Hepatocyte (in vitro differentiated cells): ENCODE measurements around the gene SLMAP. TPM values are rescaled to one million over a fixed set of nuclear protein-coding genes. Genes with fewer than 3 reads are reported as not detected.

Experiments used
- DNase-seq: peaks from one replicate; pipeline ENCODE4 v3.0.0-alpha.2; 2016; ENCODE audit warnings: low spot score
- H2AFZ ChIP-seq: fragments of 200-600 bp; sonication (generic); 2 replicates; pipeline ENCODE4 v1.6.0; 2016; ENCODE audit warnings: antibody characterized with exemption, mild to moderate bottlenecking
- H3K27ac ChIP-seq: fragments of 200-600 bp; sonication (generic); 2 replicates; pipeline ENCODE4 v1.5.1; 2016; ENCODE audit warnings: mild to moderate bottlenecking
- H3K27me3 ChIP-seq: fragments of 200-600 bp; sonication (generic); 2 replicates; pipeline ENCODE4 v1.6.1; 2016
- H3K36me3 ChIP-seq: fragments of 200-600 bp; sonication (generic); replicated peaks from 2 replicates; pipeline ENCODE4 v1.5.1; 2016; ENCODE audit warnings: low read depth; ENCODE audit not compliant: insufficient read depth
- H3K4me1 ChIP-seq: fragments of 200-600 bp; sonication (generic); 2 replicates; pipeline ENCODE4 v1.5.1; 2016; ENCODE audit warnings: mild to moderate bottlenecking, moderate library complexity; ENCODE audit not compliant: insufficient read depth
- H3K4me2 ChIP-seq: fragments of 200-600 bp; sonication (generic); 2 replicates; pipeline ENCODE4 v1.6.0; 2016
- H3K4me3 ChIP-seq: fragments of 200-600 bp; sonication (generic); 2 replicates; pipeline ENCODE4 v1.5.1; 2016; ENCODE audit warnings: mild to moderate bottlenecking
- H3K79me2 ChIP-seq: fragments of 200-600 bp; sonication (generic); 2 replicates; pipeline ENCODE4 v1.6.0; 2017; ENCODE audit warnings: mild to moderate bottlenecking
- H3K9me2 ChIP-seq: fragments of 200-600 bp; sonication (generic); replicated peaks from 2 replicates; pipeline ENCODE4 v1.6.0; 2017; ENCODE audit warnings: mild to moderate bottlenecking; ENCODE audit not compliant: insufficient read depth
- H3K9me3 ChIP-seq: fragments of 200-600 bp; sonication (generic); 2 replicates; pipeline ENCODE4 v1.5.1; 2016; ENCODE audit warnings: low read depth, mild to moderate bottlenecking
- H4K20me1 ChIP-seq: fragments of 200-600 bp; sonication (generic); 2 replicates; pipeline ENCODE4 v1.6.0; 2016; ENCODE audit warnings: mild to moderate bottlenecking; ENCODE audit not compliant: insufficient read depth, poor library complexity, severe bottlenecking
- CTCF ChIP-seq: fragments of 200-600 bp; sonication (generic); IDR thresholded peaks from 2 replicates; pipeline ENCODE4 v1.5.1; 2016; ENCODE audit warnings: antibody characterized with exemption, mild to moderate bottlenecking; ENCODE audit not compliant: poor library complexity
- EZH2 ChIP-seq: fragments of 200-600 bp; sonication (generic); IDR thresholded peaks from 2 replicates; pipeline ENCODE4 v1.6.1; 2016; ENCODE audit warnings: antibody characterized with exemption, mild to moderate bottlenecking, borderline replicate concordance
- EZH2phosphoT487 ChIP-seq: fragments of 200-600 bp; sonication (generic); IDR thresholded peaks from one replicate; pipeline ENCODE4 v1.6.1; 2018; ENCODE audit warnings: antibody characterized with exemption, mild to moderate bottlenecking, low read depth, moderate library complexity; ENCODE audit not compliant: unreplicated experiment, severe bottlenecking
- WGBS: methylation state at CpG from one replicate; pipeline ENCODE4 v1.1.6; 2016; ENCODE audit warnings: low lambda C conversion rate; ENCODE audit errors: missing lambda C conversion rate; 5-methylcytosine and 5-hydroxymethylcytosine counted together
- polyA plus RNA-seq: library from polyadenylated mRNA; unstranded; fragments of >200 nt; fragmentation: Nextera tagmentation; extraction: Ambion mirVana; gene quantifications from 2 replicates; pipeline ENCODE4 v1.2.1, GENCODE V29; 2016
- total RNA-seq: library from RNA; depleted of rRNA; stranded (reverse); fragments of >200 nt; gene quantifications from 2 replicates; pipeline ENCODE4 v1.2.3, GENCODE V29; 2014

Gene SLMAP
- total and polyA plus RNA-seq, 2 experiments from 2014 or later = 22.8 to 46.0 TPM

- TF ChIP-seq EZH2 (no peak), CTCF (no peak), EZH2phosphoT487 (no peak)
- 94% methylated on average over 2 of the region's 2 CpGs for WGBS
- no peaks in the 10 kb centered on the region for H3K36me3 ChIP-seq
- peaks cover 18% of the 10 kb centered on the region for H4K20me1 ChIP-seq
- H3K4me1 ChIP-seq = peaks cover 13% of the 10 kb centered on the region
- no peaks in the 10 kb centered on the region for H3K27me3 ChIP-seq
- no peak for DNase-seq
- H3K27ac ChIP-seq = no peak overlapping the region
- H2AFZ ChIP-seq = no peak overlapping the region
- no peak overlapping the region for H3K4me2 ChIP-seq
- no peaks in the 10 kb centered on the region for H3K9me3 ChIP-seq
- H3K9me2 ChIP-seq = no peaks in the 10 kb centered on the region
- peaks cover 92% of the 10 kb centered on the region for H3K79me2 ChIP-seq
- no peak overlapping the region for H3K4me3 ChIP-seq
These were observed 31.9 kb downstream of the SLMAP start for GRCh38 chr3:57787867-57788623.

GRCh38 chr3:57788624-57789018 is 32.5 kb downstream of the SLMAP start:
- Histone ChIP-seq H3K9me3 (no peaks in the 10 kb centered on the region), H2AFZ (no peak overlapping the region), H3K79me2 (peaks cover 91% of the 10 kb centered on the region), H3K27ac (no peak overlapping the region), H3K4me2 (no peak overlapping the region), H4K20me1 (peaks cover 14% of the 10 kb centered on the region), H3K4me1 (peaks cover 7% of the 10 kb centered on the region), H3K4me3 (no peak overlapping the region), H3K27me3 (no peaks in the 10 kb centered on the region), H3K36me3 (no peaks in the 10 kb centered on the region), H3K9me2 (no peaks in the 10 kb centered on the region)
- DNase-seq = no peak
- WGBS = 85% methylated on average over 3 of the region's 3 CpGs
- no peak for TF ChIP-seq CTCF
- no peak for TF ChIP-seq EZH2
- no peak for TF ChIP-seq EZH2phosphoT487

- Histone ChIP-seq H3K36me3 (no peaks in the 10 kb centered on the region), H3K4me2 (no peak overlapping the region), H4K20me1 (peaks cover 4% of the 10 kb centered on the region), H3K4me3 (no peak overlapping the region), H3K79me2 (peaks cover 87% of the 10 kb centered on the region), H3K27me3 (no peaks in the 10 kb centered on the region), H3K9me2 (no peaks in the 10 kb centered on the region), H3K4me1 (no peaks in the 10 kb centered on the region), H3K9me3 (no peaks in the 10 kb centered on the region), H2AFZ (no peak overlapping the region), H3K27ac (no peak overlapping the region)
- no peak for DNase-seq
- no peak for TF ChIP-seq EZH2phosphoT487
- no peak for TF ChIP-seq CTCF
- no peak for TF ChIP-seq EZH2
- 95% methylated on average over 2 of the region's 2 CpGs for WGBS
These were observed 35.1 kb downstream of the SLMAP start for GRCh38 chr3:57791245-57791644.
